Measurements from ENCODE around the gene NCKAP5.

GRCh38 chr2:132726155-132726554 lies 842.1 kb downstream of the NCKAP5 start:
- TF ChIP-seq SP1 (IDR thresholded peaks at IDR 0.05) = no peak
- TF ChIP-seq TARDBP (IDR thresholded peaks at IDR 0.05) = no peak
- no peak for TF ChIP-seq BHLHE40 (IDR thresholded peaks at IDR 0.05; ENCODE audit: borderline replicate concordance)
- no peak for TF ChIP-seq LEF1 (IDR thresholded peaks at IDR 0.05; ENCODE audit: borderline replicate concordance)
- TF ChIP-seq FOXA1 (IDR thresholded peaks at IDR 0.05) = no peak
- no peak for TF ChIP-seq ZNF384 (IDR thresholded peaks at IDR 0.05)
- TF ChIP-seq ARNT (IDR thresholded peaks at IDR 0.05) = no peak
- TF ChIP-seq FOXK2 (IDR thresholded peaks at IDR 0.05) = no peak
- no peak for TF ChIP-seq FOXM1 (IDR thresholded peaks at IDR 0.05; ENCODE audit: borderline replicate concordance)
- TF ChIP-seq CTBP1 (IDR thresholded peaks at IDR 0.05; ENCODE audit: borderline replicate concordance) = no peak

Measured in HEK293T (cell line).